Tibial nerve (tissue), 4 donors: Measurements from ENCODE around the gene ST14. TPM values are rescaled to one million over a fixed set of nuclear protein-coding genes. Genes with fewer than 3 reads are reported as not detected.

Source experiments
- DNase-seq, 2 donors: peaks; one replicate each; pipeline ENCODE4 v3.0.0-alpha.2; 2019; ENCODE audit warnings: low spot score in 2 of 2
- H3K27ac ChIP-seq, 4 donors: fragments of 200-600 bp; sonication (generic) in 3 of 4; one replicate each; pipeline ENCODE4 v1.5.1; 2017 to 2019; ENCODE audit warnings: mild to moderate bottlenecking in 1 of 4
- H3K27me3 ChIP-seq, 2 donors: fragments of 200-600 bp; sonication (generic) in 1 of 2; one replicate each; pipeline versions ENCODE4 v1.5.1 to v1.6.0; 2017 to 2019
- H3K36me3 ChIP-seq, 3 donors: fragments of 200-600 bp; sonication (generic); one replicate each; pipeline ENCODE4 v1.5.1; 2018 to 2019
- H3K4me1 ChIP-seq, 4 donors: fragments of 200-600 bp; sonication (generic) in 3 of 4; one replicate each; pipeline ENCODE4 v1.5.1; 2017 to 2019
- H3K4me3 ChIP-seq, 4 donors: fragments of 200-600 bp; sonication (generic) in 3 of 4; one replicate each; pipeline ENCODE4 v1.5.1; 2017 to 2019; ENCODE audit warnings: mild to moderate bottlenecking in 1 of 4, moderate library complexity in 1 of 4
- H3K9me3 ChIP-seq, 4 donors: fragments of 200-600 bp; sonication (generic) in 3 of 4; one replicate each; pipeline ENCODE4 v1.5.1; 2017 to 2019
- CTCF ChIP-seq, 5 experiments: fragments of 200-600 bp in 3 of 5; fragments of 450-650 bp in 2 of 5; sonication (generic) in 3 of 5; IDR thresholded peaks; one replicate each; pipeline ENCODE4 v1.5.1; 2016 to 2019; ENCODE audit warnings: antibody characterized with exemption in 5 of 5, mild to moderate bottlenecking in 3 of 5, moderate library complexity in 2 of 5
- EP300 ChIP-seq, 2 donors: sonication (generic); formaldehyde crosslinking; IDR thresholded peaks; one replicate each; pipeline ENCODE4 v1.6.1; 2017; ENCODE audit warnings: antibody characterized with exemption in 2 of 2, mild to moderate bottlenecking in 1 of 2
- POLR2A ChIP-seq, 2 donors: fragments of 450-650 bp; IDR thresholded peaks; one replicate each; pipeline ENCODE4 v1.6.1; 2017; ENCODE audit warnings: antibody characterized with exemption in 2 of 2, mild to moderate bottlenecking in 2 of 2, moderate library complexity in 2 of 2
- WGBS, 2 donors: methylation state at CpG; one replicate each; pipeline ENCODE4 v1.1.5; 2018; 5-methylcytosine and 5-hydroxymethylcytosine counted together
- total RNA-seq, 4 donors: library from RNA; depleted of rRNA; stranded (reverse); fragments of >200 nt; gene quantifications; one replicate each; pipeline ENCODE4 v1.1.0, GENCODE V29; 2016

The ST14 gene
- total RNA-seq, 4 donors from 2014 or later = 1.5 to 10.8 (median 2.6) TPM

DNA sequence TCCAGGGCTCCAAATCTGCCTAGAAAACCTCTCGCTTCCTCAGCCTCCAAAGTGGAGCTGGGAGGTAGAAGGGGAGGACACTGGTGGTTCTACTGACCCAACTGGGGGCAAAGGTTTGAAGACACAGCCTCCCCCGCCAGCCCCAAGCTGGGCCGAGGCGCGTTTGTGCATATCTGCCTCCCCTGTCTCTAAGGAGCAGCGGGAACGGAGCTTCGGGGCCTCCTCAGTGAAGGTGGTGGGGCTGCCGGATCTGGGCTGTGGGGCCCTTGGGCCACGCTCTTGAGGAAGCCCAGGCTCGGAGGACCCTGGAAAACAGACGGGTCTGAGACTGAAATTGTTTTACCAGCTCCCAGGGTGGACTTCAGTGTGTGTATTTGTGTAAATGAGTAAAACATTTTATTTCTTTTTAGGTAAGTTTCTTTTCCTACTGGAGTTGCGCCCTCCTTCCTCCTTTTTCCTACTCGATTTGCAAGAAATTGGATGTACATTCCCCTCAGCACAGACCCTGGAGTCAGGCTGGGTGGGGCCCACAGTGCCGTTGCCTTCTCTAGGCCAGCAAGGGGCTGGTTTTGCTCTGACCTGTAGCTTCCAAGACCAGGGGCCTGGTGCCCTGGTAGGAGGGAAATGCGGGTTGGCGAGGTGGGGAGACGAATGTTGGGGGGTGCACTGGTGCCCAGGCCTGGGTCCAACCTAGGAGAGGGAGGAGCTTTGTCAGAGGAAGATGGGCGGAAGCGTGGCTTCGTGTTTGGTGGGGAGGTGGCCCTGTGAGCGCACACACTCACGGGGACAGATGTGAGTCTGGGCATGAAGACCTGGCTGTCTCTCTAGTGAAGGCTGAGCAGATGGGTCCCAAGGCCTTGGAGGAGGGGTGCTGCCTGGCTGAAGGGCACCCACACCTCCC, 50.6 kb downstream of the ST14 start:
- Histone ChIP-seq H3K36me3 (no peaks in the 10 kb centered on the region), H3K27ac (no peak overlapping the region), H3K4me3 (no peak overlapping the region), H3K9me3 (no peaks in the 10 kb centered on the region), H3K4me1 (peaks cover 0 to 7% (median 0%) of the 10 kb centered on the region in 4 donors), H3K27me3 (no peaks in the 10 kb centered on the region)
- TF ChIP-seq POLR2A (IDR thresholded peaks at IDR 0.05) = no peak
- TF ChIP-seq EP300 (IDR thresholded peaks at IDR 0.05) = no peak
- no peak for TF ChIP-seq CTCF (IDR thresholded peaks at IDR 0.05)
- 82 to 84% methylated on average over 23 of the region's 23 CpGs for WGBS, 2 donors
- no peak for DNase-seq

GRCh38 chr11:130211144-130211543, 51.6 kb downstream of the ST14 start:
- no peaks in the 10 kb centered on the region for H3K27me3 ChIP-seq
- H3K4me3 ChIP-seq = no peak overlapping the region
- H3K9me3 ChIP-seq = no peaks in the 10 kb centered on the region
- H3K4me1 ChIP-seq = peaks cover 0 to 7% (median 0%) of the 10 kb centered on the region in 4 donors
- 83 to 89% methylated on average over 3 of the region's 3 CpGs for WGBS, 2 donors
- TF ChIP-seq CTCF (IDR thresholded peaks at IDR 0.05) (no peak), POLR2A (IDR thresholded peaks at IDR 0.05) (no peak), EP300 (IDR thresholded peaks at IDR 0.05) (no peak)
- DNase-seq = no peak
- no peak overlapping the region for H3K27ac ChIP-seq
- H3K36me3 ChIP-seq = no peaks in the 10 kb centered on the region

- Histone ChIP-seq H3K4me3 (no peak overlapping the region), H3K27me3 (peaks cover 0 to 7% of the 10 kb centered on the region in 2 donors), H3K9me3 (no peaks in the 10 kb centered on the region), H3K36me3 (no peaks in the 10 kb centered on the region), H3K4me1 (peaks cover 0 to 7% (median 0%) of the 10 kb centered on the region in 4 donors), H3K27ac (no peak overlapping the region)
- no peak for DNase-seq
- 89 to 91% methylated on average over 18 to 19 of the region's 19 CpGs for WGBS, 2 donors
- TF ChIP-seq EP300 (IDR thresholded peaks at IDR 0.05) (no peak), POLR2A (IDR thresholded peaks at IDR 0.05) (no peak), CTCF (IDR thresholded peaks at IDR 0.05) (no peak)
Observed at GRCh38 chr11:130211781-130212401, 52.3 kb downstream of the ST14 start.

GRCh38 chr11:130212431-130212961, 52.9 kb downstream of the ST14 start:
- WGBS, 2 donors = 60 to 82% methylated on average over 10 to 11 of the region's 11 CpGs
- Histone ChIP-seq H3K4me3 (no peak overlapping the region), H3K27me3 (peaks cover 0 to 9% of the 10 kb centered on the region in 2 donors), H3K27ac (no peak overlapping the region), H3K9me3 (no peaks in the 10 kb centered on the region), H3K4me1 (peaks cover 0 to 7% (median 0%) of the 10 kb centered on the region in 4 donors), H3K36me3 (no peaks in the 10 kb centered on the region)
- no peak for DNase-seq
- TF ChIP-seq EP300 (IDR thresholded peaks at IDR 0.05) = no peak
- no peak for TF ChIP-seq CTCF (IDR thresholded peaks at IDR 0.05)
- no peak for TF ChIP-seq POLR2A (IDR thresholded peaks at IDR 0.05)
